Smooth muscle cell (in vitro differentiated cells): ENCODE data around the gene SSH2. TPM values are rescaled to one million over a fixed set of nuclear protein-coding genes. Genes with fewer than 3 reads are reported as not detected.

Experiments used
- DNase-seq: peaks from one replicate; lab custom pipeline; 2025; ENCODE audit not compliant: unreplicated experiment; lab: John Stamatoyannopoulos, UW
- H2AFZ ChIP-seq: fragments of 200-600 bp; sonication (generic); 2 replicates; pipeline ENCODE4 v1.6.0; 2016; ENCODE audit warnings: antibody characterized with exemption, low read depth, mild to moderate bottlenecking
- H3F3A ChIP-seq: fragments of 200-600 bp; sonication (generic); 2 replicates; pipeline ENCODE4 v1.6.0; 2017; ENCODE audit warnings: antibody characterized with exemption, low read depth
- H3K27ac ChIP-seq: fragments of 200-600 bp; sonication (generic); 2 replicates; pipeline ENCODE4 v1.5.1; 2016; ENCODE audit warnings: low read depth, mild to moderate bottlenecking
- H3K27me3 ChIP-seq: fragments of 200-600 bp; sonication (generic); 2 replicates; pipeline ENCODE4 v1.6.1; 2016; ENCODE audit warnings: low read depth, mild to moderate bottlenecking
- H3K36me3 ChIP-seq: fragments of 200-600 bp; sonication (generic); 2 replicates; pipeline ENCODE4 v1.5.1; 2016; ENCODE audit warnings: low read depth
- H3K4me1 ChIP-seq: fragments of 200-600 bp; sonication (generic); 2 replicates; pipeline ENCODE4 v1.5.1; 2016; ENCODE audit warnings: low read depth
- H3K4me2 ChIP-seq: fragments of 200-600 bp; sonication (generic); 2 replicates; pipeline ENCODE4 v1.6.0; 2016; ENCODE audit warnings: mild to moderate bottlenecking
- H3K4me3 ChIP-seq: fragments of 200-600 bp; sonication (generic); 2 replicates; pipeline ENCODE4 v1.5.1; 2016; ENCODE audit warnings: mild to moderate bottlenecking
- H3K79me2 ChIP-seq: fragments of 200-600 bp; sonication (generic); 2 replicates; pipeline ENCODE4 v1.6.0; 2016; ENCODE audit warnings: low read depth, mild to moderate bottlenecking
- H3K9ac ChIP-seq: fragments of 200-600 bp; sonication (generic); 2 replicates; pipeline ENCODE4 v1.6.0; 2016; ENCODE audit warnings: low read depth
- H3K9me3 ChIP-seq: fragments of 200-600 bp; sonication (generic); replicated peaks from 2 replicates; pipeline ENCODE4 v1.5.1; 2016; ENCODE audit warnings: low read depth
- H4K20me1 ChIP-seq: fragments of 200-600 bp; sonication (generic); 2 replicates; pipeline ENCODE4 v1.6.0; 2016; ENCODE audit warnings: low read depth
- CTCF ChIP-seq: fragments of 200-600 bp; sonication (generic); IDR thresholded peaks from 2 replicates; pipeline ENCODE4 v1.5.1; 2017; ENCODE audit warnings: borderline replicate concordance, mild to moderate bottlenecking, antibody characterized with exemption; ENCODE audit not compliant: insufficient read depth, poor library complexity, severe bottlenecking
- WGBS: methylation state at CpG from one replicate; pipeline ENCODE4 v1.1.7; 2016; ENCODE audit warnings: low lambda C conversion rate; 5-methylcytosine and 5-hydroxymethylcytosine counted together
- polyA plus RNA-seq: library from polyadenylated mRNA; unstranded; fragments of >200 nt; fragmentation: Nextera tagmentation; extraction: Ambion mirVana; gene quantifications from 2 replicates; pipeline ENCODE4 v1.2.1, GENCODE V29; 2016
- total RNA-seq: library from RNA; depleted of rRNA; stranded (reverse); fragments of >200 nt; gene quantifications from 2 replicates; pipeline ENCODE4 v1.2.3, GENCODE V29; 2014

Gene SSH2
- total and polyA plus RNA-seq, 2 experiments from 2014 or later = 9.7 to 10.4 TPM

DNA sequence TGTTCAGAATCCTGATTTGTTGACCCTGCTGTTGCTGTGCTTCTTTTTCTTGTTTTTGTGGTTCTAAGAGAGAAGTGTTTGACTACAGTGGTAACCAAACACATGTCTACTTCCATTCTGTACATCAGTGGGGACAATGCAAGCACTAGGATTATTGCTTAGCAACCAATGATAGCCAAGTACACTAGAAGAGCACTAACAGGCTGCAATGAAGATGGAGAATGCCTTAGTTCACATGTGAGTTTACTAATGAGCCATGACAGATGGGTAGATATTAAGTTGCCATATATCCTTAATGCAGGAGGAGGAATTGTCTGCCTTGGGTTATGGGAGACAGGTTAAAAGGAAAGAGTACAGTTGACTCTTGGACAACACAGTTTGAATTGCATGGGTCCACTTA is 19.7 kb upstream of the SSH2 start:
- Histone ChIP-seq H3K27ac (no peak overlapping the region), H3K4me3 (no peak overlapping the region), H3K27me3 (no peaks in the 10 kb centered on the region), H3K4me2 (no peak overlapping the region), H3F3A (no peaks in the 10 kb centered on the region), H3K9me3 (no peaks in the 10 kb centered on the region), H4K20me1 (no peaks in the 10 kb centered on the region), H2AFZ (no peak overlapping the region), H3K36me3 (no peaks in the 10 kb centered on the region), H3K4me1 (peaks cover 5% of the 10 kb centered on the region), H3K79me2 (no peaks in the 10 kb centered on the region), H3K9ac (no peak overlapping the region)
- TF ChIP-seq CTCF = no peak
- no peak for DNase-seq

- Histone ChIP-seq H3K36me3 (no peaks in the 10 kb centered on the region), H4K20me1 (no peaks in the 10 kb centered on the region), H3K27me3 (no peaks in the 10 kb centered on the region), H3F3A (no peaks in the 10 kb centered on the region), H3K4me2 (no peak overlapping the region), H3K4me3 (no peak overlapping the region), H3K9ac (no peak overlapping the region), H3K4me1 (peaks cover 5% of the 10 kb centered on the region), H3K79me2 (no peaks in the 10 kb centered on the region), H3K27ac (no peak overlapping the region), H2AFZ (peak overlapping the region; percentile 24), H3K9me3 (no peaks in the 10 kb centered on the region)
- no peak for DNase-seq
- 72% methylated on average over 3 of the region's 3 CpGs for WGBS
- no peak for TF ChIP-seq CTCF
Observed at GRCh38 chr17:29948448-29949215, 18.6 kb upstream of the SSH2 start.

DNA sequence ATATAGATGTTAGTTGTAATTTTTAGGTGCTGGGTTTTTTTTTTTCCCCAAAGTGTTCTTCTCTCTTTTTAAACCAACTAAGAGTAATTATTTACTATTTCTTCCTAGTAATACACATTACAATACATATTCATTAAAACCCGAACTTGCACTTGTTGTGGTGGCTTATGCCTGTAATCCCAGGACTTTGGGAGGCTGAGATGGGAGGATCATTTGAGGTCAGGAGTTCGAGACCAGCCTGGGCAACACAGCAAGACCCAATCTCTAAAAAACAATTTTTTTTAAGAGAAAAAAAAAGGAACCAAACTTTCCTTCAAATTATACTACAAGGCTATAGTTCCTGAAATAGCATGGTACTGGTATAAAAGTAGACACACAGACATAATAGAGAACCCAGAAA is 15.3 kb upstream of the SSH2 start:
- Histone ChIP-seq H3F3A (no peaks in the 10 kb centered on the region), H3K9ac (no peak overlapping the region), H3K9me3 (no peaks in the 10 kb centered on the region), H3K36me3 (no peaks in the 10 kb centered on the region), H3K4me2 (no peak overlapping the region), H3K27me3 (no peaks in the 10 kb centered on the region), H2AFZ (no peak overlapping the region), H3K27ac (no peak overlapping the region), H3K79me2 (no peaks in the 10 kb centered on the region), H4K20me1 (no peaks in the 10 kb centered on the region), H3K4me3 (no peak overlapping the region), H3K4me1 (peaks cover 5% of the 10 kb centered on the region)
- no peak for TF ChIP-seq CTCF
- DNase-seq = no peak
- 77% methylated on average over 2 of the region's 2 CpGs for WGBS

DNA sequence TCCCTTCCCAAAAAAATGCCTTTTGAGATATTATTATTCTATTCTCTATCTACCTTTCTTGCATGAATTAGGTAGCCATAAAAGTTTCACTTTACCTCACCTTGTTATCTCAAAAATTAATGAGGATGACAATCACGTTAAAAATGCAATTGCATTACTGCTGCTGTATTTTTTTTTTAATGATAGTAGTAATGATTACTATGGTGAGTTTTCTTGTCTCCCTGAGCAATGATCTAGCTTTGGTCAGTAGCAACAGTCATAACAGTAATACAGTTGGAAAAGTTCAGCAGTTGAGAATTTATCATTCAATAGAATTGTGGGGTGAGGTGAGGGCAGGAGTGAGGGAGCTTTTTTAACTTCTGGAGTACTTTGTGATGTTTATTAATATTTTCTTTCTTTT is 11.3 kb upstream of the SSH2 start, which contains the start of gene EFCAB5:
Gene EFCAB5, plus strand, starts transcription at position 301 of the 400 bp plus-strand sequence. CDS start 163 bp downstream, outside the sequence.
- no peaks in the 10 kb centered on the region for H3K27me3 ChIP-seq
- H3K9ac ChIP-seq = no peak within 1 kb of the TSS
- H3K9me3 ChIP-seq = no peaks in the 10 kb centered on the region
- H4K20me1 ChIP-seq = no peaks in the 10 kb centered on the region
- no peak within 1 kb of the TSS for H3K4me3 ChIP-seq
- H3K27ac ChIP-seq = no peak within 1 kb of the TSS
- no peaks in the 10 kb centered on the region for H3K36me3 ChIP-seq
- no peaks in the 10 kb centered on the region for H3K79me2 ChIP-seq
- H3F3A ChIP-seq = no peaks in the 10 kb centered on the region
- no peak for TF ChIP-seq CTCF
- H2AFZ ChIP-seq = no peak within 1 kb of the TSS
- H3K4me2 ChIP-seq = no peak within 1 kb of the TSS
- no peak for DNase-seq
- WGBS = 91% methylated on average over 1 of the region's 1 CpG
- no peaks in the 10 kb centered on the region for H3K4me1 ChIP-seq
